ENCODE measurements around the gene PRRT1.
"Not testable (repeated sequence)": the region's sequence is repeated elsewhere in the genome, so short reads cannot be mapped to it uniquely, and the experiment has no call there.

PRRT1 gene

DNA sequence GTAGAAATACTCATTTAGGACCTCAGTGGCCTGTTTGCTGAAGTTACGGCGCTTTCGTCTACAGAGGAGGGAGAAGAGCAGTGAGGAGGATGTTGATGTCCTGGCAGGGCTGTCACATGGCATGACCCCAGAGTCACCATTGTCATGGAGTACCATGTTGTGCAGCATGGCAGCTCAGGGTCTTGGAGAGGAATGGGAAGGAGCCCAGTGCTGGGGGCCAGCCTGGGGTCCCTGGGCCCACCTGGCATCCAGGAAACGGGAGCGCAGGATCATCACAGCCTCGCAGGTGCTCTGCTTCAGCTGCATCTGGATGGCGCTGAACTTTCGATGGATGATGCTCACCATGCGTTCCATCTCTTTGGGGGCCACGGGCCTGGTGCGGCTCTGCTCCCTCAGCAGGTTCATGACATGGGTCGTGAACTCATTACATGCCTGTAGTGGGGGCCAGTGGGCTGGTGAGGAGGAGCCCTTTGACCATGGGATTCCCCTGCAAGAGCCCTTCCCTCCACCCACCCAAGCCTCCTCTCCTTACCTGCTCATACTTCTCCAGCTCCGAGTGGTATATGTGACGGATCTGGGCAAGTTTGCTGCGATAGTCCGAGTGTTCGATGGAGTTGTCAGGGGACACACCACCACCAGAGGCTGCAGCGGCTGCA lies 36.1 kb upstream of the PRRT1 start:
- not testable (repeated sequence) for DNase-seq (ENCODE audit: low read depth)

DNA sequence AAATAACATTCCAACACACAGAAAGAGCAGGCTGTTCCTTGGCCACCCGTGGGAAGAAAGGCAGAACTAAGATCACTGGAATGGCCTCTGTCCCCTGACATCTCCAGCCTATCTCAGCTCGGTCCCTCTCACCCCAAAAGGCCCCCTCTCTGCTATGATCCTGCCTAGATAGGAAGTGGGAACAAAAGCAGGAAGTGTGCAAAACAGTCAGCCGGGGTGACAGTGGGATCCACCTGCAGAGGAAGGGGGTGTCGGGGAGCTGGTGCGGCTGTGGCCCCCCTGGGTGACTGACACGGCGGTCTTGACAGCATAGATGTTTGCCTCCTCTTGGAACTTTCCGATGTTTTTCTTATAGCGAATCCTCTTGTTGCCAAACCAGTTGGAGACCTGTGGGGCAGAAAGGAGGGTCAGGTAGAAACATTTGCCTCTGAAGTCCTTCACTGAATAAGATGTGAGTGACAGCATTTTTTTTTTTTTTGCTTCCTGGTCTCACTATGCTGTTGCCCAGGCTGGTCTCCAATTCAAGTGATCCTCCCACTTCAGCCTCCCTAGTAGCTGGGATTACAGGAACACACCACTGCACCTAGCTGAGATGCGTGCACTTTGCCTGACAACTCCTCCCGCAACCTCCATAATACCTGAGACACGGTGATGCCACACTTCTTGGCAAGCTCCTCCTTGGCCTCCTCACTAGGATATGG lies 35.4 kb upstream of the PRRT1 start:
- no peak for DNase-seq (ENCODE audit: low read depth)

DNA sequence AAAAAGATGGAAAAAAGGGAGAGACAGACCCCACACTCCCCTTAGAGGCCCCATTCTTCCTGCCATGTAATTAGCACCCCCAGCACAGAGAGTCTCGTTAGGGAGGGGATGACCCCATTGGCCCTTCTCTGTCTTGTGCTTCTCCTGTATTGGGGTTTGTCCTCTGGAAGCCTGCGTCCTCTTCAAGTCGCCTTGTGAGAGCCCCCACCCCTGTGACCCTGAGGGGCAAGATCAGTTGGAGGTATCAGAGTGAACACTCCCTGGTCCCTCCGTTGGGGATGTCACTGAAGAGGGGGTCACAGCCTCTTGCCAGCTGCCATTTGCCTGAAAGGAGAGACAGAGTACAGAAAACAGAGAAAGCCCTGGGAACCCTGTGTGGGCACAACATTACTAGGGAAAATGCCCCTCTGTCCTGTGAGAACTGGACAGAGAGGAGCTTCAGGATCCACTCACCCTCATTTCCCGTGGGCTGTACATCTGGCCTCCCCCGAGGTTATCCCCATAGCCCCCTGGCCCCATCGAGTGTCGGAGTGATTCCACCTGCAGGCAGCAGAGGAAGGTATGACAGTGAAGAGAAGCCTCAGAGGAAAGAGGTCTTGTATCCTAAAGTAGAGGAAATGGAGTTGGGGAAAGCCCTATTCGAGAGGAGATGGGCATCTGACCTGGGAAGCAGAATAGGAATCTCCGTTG lies 34.6 kb upstream of the PRRT1 start:
- DNase-seq (ENCODE audit: low read depth), result not testable (repeated sequence)

DNA sequence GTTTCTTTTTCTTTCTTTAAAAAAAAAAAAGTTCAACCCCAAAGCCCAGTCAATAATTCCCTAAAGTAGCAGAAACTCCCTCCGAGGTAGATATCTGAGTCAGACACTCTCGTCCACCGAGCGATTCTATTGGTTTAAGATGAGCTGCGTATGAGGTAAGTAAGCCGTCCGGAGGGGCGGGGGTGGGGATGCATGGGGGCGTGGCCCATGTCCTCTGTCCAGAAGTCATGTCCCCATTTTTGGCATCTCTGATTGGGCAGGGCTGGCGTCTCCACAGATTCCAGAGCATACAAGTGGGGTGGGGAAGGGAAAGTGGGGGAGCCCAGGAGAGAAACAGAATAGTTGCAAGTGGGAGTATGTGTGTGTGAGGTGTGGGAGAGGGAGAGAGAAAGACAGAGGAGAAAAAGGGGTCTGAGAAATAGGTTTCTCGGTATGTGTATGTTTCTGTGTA lies 34.0 kb upstream of the PRRT1 start:
- DNase-seq (ENCODE audit: low read depth), result peak; percentile 56

DNA sequence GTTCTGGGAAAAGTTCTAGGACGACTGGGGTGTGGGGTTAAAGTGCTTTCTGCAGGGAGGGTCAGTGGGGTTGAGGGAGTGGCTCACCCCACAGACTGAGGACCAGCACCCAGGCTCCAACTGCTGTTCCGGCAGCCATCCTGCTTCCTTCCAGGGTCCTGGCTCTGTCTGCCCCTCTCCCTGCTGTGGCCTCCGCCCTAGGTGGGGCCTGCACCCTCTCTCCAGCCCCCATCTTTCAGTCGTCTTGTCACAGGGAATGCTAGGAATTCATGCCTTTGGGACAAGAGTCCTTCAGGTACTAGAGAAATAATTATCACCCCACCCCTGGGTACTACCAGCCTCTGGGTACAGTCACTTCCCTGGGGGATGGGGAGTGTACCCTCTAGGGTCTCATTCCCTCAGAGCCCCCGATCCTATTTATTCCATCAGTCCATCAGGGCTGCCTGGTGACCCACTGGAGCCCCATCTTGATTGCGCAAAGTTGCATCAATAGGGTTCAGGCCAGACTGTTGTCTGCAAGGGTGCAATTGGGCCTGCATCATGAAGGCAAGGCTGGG lies 32.4 kb upstream of the PRRT1 start, which contains the start of gene AGER:
AGER (minus strand) TSS at position 170 of the 557 bp plus-strand sequence; CDS start at position 139, 31 bp downstream.
- DNase-seq (ENCODE audit: low read depth), result no peak

DNA sequence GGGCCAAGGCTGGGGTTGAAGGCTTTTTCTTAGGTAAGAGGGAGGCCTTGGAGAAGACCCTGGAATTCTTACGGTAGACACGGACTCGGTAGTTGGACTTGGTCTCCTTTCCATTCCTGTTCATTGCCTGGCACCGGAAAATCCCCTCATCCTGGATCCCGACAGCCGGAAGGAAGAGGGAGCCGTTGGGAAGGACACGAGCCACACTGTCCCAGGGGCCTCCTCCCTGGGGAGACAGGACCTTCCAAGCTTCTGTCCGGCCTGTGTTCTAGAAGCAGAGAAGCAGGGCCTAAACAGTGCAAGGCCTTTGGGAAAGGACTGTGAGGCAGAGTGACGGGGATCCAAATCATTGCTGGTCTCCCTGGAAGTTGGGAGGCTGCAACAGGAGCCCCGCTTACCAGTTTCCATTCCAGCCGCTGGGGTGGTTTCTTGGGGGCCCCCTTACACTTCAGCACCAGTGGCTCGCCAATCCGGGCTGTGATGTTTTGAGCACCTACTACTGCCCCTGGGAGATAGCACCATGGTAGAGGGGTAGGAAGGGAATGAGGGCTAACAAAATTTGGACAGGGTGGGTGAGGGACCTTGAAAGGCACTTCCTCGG lies 31.8 kb upstream of the PRRT1 start:
- no peak for DNase-seq (ENCODE audit: low read depth)

DNA sequence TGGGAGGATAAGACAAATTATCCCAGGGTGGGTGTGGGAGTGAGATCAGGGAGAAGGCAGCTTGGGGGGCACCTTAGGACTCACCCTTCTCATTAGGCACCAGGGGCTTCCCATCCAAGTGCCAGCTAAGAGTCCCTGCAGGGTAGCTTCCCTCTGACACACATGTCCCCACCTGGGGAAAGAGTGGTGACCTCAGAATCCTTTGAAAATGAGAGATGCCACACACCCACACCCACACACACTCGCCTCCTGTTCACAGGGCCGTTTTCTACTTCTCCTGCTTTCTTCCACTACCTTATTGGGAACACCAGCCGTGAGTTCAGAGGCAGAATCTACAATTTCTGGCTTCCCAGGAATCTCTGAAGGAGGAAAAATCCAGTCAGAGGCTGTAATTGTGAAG lies 31.3 kb upstream of the PRRT1 start:
- no peak for DNase-seq (ENCODE audit: low read depth)

DNA sequence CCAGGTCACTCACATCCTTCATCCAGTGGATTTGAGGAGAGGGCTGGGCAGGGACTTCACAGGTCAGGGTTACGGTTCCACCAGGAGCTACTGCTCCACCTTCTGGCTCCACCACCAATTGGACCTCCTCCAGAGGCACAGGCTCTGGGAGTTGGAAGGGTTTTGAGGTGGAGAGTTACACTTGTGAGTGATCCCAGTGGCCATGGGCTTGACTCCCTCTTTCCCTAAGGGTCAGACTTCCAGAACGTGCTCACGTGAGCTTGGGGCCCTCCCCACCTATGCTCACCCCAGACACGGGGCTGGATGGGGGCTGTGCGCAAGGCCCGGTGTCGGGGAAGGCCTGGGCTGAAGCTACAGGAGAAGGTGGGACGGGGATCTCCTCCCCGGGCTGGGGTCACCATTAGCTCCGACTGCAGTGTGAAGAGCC lies 30.8 kb upstream of the PRRT1 start:
- no peak for DNase-seq (ENCODE audit: low read depth)

DNA sequence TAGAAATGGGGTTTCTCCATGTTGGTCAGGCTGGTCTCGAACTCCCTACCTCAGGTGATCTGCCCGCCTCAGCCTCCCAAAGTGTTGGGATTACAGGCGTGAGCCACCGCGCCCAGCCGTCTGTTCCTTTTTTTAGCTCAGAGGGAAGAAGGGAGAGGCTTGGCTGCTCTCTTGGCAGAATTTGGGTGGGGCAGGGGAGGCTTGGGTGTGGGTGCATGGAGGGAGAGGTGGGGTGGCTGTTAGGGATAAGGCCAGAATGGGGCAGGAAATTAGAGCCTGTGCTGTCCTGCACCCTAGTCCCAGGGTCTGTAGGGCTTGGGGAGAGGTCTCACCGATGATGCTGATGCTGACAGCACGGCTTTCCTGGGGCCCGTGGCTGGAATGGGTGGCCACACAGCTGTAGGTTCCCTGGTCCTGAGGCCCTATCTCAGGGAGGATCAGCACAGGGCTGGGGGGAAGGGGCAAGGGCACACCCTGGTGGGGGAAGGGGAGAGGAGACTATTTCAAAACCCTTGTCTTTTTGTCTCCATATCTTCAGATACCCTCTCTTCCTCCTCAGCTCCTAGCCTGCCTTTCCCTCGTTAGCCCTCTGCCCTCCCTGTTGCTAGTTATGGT lies 30.3 kb upstream of the PRRT1 start:
- no peak for DNase-seq (ENCODE audit: low read depth)

DNA sequence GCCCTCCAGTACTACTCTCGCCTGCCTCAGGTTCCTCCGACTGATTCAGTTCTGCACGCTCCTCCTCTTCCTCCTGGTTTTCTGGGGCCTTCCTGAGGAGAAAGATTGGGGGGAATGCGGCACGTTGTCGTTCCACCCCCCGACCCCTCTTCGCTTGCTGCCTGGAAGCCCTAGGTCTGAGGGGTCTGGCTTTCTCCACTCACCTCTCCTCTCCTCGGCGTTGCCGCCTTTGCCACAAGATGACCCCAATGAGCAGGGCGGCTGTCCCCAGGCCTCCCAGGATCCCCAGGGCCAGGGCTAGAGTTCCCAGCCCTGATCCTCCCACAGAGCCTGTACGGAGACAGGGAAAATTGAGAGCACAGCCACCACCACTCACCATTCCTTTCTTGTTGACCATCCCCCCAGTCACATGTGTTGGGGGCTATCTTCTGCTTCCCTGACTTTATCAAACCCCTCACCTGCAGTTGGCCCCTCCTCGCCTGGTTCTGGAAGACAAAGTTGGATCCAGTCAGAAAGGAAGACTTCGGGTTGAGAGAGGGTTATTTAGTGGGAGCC lies 29.5 kb upstream of the PRRT1 start:
- no peak for DNase-seq (ENCODE audit: low read depth)

DNA sequence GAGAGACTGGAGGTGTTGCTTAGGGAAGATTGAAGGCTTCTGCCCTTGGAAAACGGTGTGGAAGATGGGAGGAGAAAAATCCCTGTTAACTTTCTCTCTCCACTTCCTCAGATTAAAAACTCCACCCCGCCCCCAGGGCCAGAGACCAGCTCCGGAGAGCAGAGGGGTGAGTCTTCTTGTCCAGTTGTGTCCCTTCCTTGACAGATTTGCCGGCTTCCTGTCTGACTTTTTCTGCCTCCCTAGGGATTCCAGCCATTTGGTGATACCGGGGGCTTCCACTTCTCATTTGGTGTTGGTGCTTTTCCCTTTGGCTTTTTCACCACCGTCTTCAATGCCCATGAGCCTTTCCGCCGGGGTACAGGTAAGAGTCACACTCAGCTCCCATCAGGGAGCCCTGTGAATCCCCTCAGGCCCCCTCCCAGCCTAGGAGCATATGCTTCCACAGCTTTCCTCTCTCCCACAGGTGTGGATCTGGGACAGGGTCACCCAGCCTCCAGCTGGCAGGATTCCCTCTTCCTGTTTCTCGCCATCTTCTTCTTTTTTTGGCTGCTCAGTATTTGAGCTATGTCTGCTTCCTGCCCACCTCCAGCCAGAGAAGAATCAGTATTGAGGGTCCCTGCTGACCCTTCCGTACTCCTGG lies 28.1 kb upstream of the PRRT1 start:
- no peak for DNase-seq (ENCODE audit: low read depth)

DNA sequence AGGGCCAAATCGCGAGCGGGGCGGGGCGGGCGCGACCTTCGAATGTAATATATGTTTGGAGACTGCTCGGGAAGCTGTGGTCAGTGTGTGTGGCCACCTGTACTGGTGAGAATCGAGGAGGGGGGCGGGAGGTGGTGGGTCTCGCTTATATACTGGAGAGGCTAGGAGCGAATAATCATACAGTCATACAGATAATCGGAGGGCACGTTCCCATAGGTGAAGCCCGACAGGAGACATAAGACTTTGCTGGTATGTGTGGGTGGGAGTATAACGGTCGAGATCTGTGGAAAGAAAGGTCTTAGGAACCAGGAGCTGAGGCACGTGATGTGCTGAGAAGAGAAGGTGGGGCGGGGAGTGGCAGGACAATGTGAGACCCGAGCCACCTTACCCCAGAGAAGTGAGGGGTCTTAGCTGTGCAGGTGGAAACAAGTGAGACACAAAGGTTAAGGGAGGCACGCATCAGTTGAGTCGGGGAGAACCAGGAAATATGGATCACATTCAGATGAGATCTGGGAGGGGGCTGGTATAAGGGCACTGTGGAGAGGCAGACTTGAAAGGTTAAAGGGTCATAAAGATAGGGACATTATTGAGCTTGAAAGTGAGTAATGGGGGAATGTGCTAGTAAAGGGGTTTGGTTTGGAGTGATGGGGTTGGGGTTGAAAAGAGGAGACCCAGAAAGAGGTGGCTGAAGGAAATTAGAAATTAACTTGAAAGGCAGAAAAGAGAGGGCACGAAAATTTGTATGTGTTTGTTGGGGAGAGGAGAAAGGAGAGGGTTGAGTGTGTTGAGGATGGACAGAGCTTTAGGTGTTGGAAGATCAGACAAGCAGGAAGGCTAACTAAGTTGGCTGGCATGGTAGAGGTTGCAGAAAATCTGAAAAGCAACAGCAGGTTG lies 27.1 kb upstream of the PRRT1 start:
- no peak for DNase-seq (ENCODE audit: low read depth)

DNA sequence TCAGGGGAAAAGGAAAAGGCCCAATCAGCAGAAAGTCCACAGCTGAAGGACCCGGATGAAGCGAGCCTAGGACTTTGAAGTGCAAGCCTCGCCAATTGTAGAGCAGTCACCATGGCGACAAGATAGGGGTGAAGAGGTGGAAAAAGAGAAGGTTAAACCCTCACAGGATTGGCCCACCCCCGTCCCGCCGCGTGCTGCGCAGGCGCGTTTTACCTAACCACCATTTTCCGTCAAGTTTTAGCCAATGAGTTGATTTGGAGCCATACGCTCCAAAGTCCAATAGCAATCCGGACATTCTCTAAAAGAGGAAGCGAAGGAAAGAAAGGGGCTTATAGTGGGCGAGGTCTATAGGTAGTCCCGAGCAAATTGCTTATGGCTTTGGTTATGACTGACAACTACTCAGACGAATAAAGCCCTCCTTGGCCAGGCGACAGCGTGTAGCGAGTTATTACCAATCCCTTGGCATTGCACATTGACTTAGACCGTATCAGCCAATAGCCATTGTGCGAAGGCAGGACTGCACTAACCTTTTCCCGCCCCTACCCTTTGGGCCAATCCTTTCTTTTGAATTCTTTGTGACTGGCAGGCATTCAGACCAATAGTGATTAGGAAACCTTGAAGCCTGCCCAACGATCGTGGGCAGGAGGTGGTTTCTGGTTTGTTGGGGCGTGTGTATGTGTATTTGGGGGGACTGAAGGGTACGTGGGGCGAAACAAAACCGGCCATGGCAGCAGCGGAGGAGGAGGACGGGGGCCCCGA lies 26.2 kb upstream of the PRRT1 start, which contains the start of gene RNF5:
RNF5 (plus strand) TSS at position 618 of the 759 bp plus-strand sequence; CDS start at position 725, 107 bp downstream.
- peak; percentile 100 for DNase-seq (ENCODE audit: low read depth)

DNA sequence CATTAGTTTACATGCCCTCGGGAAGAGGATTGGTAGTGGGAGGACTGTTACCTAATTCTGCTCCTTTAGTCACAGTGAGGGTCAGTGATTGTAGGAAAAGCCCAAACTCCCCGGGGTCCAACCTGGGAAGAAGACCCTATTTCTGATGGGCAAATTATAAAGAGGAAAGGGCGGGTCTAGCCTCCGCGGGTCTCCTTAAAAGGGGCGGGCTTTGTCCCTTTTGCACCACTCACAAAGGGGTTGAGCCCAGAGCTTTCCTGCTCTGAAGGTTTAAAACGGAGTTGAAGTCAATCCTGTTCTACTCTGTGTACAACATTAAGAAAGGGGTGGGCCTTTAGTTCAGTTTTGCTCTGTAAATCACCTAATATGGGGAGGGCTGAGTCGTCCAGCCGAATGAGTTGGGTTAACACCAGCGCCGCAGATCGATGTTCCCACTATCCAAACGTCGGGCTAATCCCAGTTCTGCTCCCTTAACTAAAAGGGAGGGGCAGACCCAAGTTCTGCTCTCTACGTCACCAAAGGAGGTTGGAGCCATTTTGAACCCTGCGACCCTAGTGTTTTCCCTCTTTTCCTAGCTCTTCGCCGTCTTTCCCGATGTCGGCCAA lies 25.5 kb upstream of the PRRT1 start:
- DNase-seq (ENCODE audit: low read depth), result no peak

DNA sequence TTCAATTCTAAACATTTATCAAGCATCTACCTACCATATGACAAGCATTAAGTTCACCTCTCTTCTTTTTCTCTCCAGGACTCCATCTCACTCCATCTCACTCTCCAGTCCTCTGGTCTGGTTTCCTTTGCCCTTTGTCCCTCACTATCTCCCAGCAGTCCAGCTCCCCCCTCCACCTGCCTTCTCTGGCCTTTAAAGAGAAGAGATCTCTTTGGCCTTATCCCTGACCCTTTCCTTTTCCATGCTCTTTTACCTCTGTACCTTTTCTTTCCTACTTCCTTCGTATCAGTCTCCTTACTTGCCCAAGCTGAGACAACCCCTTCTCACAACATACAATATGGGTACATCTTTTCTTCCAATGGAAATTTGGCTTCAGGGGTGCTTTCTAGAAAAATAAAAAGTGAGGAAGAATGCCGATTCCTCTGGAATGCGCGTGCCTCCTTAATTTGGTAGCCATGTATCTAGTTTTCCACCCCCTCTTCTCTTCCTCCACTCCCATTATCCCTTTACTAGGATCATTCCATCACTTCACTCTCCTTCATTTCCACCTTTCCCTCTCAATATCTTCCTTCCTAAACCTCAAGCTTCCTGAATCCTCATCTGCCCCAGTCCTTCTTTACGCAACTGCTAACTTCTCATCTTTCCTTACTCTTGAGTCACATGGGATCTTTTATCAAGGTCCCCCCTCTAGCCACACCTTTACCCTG lies 24.9 kb upstream of the PRRT1 start:
- DNase-seq (ENCODE audit: low read depth), result no peak

DNA sequence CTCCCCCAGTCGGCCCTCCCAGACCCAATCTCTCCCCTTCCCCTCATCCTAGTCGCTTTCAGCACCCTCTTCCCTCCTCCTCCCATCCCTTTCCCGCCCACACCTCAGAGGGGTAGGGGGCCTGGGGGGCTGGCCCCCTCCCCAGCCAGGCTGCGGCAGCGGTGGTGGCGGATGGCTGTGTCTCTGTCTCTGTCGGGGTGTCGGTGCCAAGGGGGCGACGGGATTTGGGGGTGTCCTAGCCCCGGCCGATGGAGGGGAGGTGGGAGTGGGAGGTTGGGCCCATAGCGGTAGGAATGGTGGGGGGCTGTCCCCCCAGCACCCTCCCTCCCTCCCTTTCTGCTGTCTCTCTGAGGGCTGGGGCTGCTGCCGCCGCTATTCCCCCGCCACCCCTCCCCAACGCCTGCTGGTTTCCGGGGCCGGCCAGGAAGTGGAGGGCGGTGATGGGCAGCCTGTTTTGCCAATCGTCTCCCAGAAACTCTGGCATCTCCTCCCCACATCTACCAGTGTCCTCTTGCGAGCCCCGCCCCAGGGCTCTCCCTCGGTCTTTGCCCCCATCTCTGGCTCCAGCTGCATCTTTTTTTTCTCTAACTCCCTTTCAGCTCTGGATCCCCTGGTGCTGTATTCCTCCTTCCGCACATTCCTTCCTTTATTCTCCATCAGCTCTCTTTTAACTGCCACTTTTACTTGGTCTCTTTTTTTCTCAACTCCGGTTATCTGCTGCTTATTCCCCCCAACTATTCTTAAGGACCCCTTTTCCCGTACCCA lies 24.2 kb upstream of the PRRT1 start, which contains the start of gene AGPAT1:
AGPAT1 (minus strand) TSS at position 374 of the 765 bp plus-strand sequence. CDS start 4,588 bp downstream, outside the sequence.
- peak; percentile 86 for DNase-seq (ENCODE audit: low read depth)

DNA sequence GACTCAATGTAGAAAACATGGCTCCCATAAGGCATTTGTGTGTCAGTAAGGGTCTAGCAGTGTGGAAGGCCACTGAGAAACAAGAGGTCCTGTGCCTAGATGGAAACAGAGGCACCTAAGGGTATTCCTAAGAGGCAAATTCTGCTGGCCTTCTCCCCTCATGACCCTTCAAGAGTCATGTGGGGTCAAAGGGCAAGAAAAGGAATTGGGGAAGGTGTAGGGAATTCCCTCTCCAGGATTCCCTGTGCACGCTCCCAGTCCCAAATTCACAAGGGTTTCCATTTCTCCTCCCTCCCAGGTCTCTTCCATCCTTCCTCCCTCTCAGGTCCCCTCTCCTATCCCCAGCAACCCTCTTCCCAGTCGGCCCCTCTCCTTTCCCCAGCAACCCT lies 23.6 kb upstream of the PRRT1 start:
- DNase-seq (ENCODE audit: low read depth), result no peak
